Esophagus muscularis mucosa (tissue), 4 donors: Measurements from ENCODE around the gene NEUROG2.

ENCODE experiments used
- CTCF ChIP-seq, 3 experiments: fragments of 200-600 bp in 2 of 3; fragments of 450-650 bp in 1 of 3; sonication (generic) in 2 of 3; IDR thresholded peaks; one replicate each; pipeline ENCODE4 v1.5.1; 2017 to 2019; ENCODE audit warnings: antibody characterized with exemption in 3 of 3, mild to moderate bottlenecking in 2 of 3, moderate library complexity in 1 of 3
- EP300 ChIP-seq: sonication (generic); formaldehyde crosslinking; IDR thresholded peaks from one replicate; pipeline ENCODE4 v1.6.1; 2017; ENCODE audit warnings: antibody characterized with exemption
- POLR2A ChIP-seq: fragments of 450-650 bp; IDR thresholded peaks from one replicate; pipeline ENCODE4 v1.6.1; 2017; ENCODE audit warnings: antibody characterized with exemption, moderate library complexity, mild to moderate bottlenecking, low read depth
- POLR2AphosphoS5 ChIP-seq, 2 donors: sonication (generic); formaldehyde crosslinking; IDR thresholded peaks; one replicate each; pipeline ENCODE4 v1.6.1; 2017; ENCODE audit warnings: antibody characterized with exemption in 2 of 2

- TF ChIP-seq POLR2AphosphoS5 (IDR thresholded peaks at IDR 0.05) (no peak), POLR2A (no peak), CTCF (IDR thresholded peaks at IDR 0.05) (no peak), EP300 (no peak)
Observed at GRCh38 chr4:112516471-112517066, 589 bp upstream of the NEUROG2 start.
